Measurements from ENCODE around the gene TTYH2. TPM values are rescaled to one million over a fixed set of nuclear protein-coding genes. Genes with fewer than 3 reads are reported as not detected.

The TTYH2 gene
- total RNA-seq, 2 experiments from 2014 or later: 10.9 to 11.2 TPM

DNA sequence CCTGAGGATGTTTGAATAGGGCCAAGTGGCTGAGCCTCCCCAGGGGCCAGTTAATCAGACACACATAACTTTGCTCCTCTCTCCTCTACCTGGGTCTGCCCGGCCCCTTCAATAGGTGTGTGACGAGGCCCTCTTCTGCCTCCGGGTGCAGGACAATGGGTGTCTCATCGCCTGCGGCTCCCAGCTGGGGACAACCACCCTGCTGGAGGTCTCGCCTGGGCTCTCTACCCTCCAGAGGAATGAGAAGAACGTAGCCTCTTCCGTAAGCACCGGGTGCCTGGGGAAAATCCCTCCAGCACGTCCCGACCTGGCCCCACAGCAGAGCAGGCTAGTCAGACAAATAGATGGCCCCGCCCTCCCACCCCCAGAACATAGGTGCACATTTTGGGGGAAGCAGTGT, 96.5 kb downstream of the TTYH2 start:
- Mint-ChIP-seq H3K27me3 (peaks cover 9% of the 10 kb centered on the region), H3K9me3 (no peaks in the 10 kb centered on the region), H3K4me3 (no peak overlapping the region), H3K36me3 (no peaks in the 10 kb centered on the region), H3K27ac (no peak overlapping the region), H3K4me1 (peaks cover 12% of the 10 kb centered on the region)
- DNase-seq (no peak), ATAC-seq (ENCODE audit: low read depth) (no peak)
- POLR2A ChIA-PET: interaction anchor here (0.6 kb wide), 1 partner anchor 73 kb away, joined by 3 read pairs; no protein-coding TSS in a partner anchor

Other genes with a start within 250 kb of the TTYH2 start
- gene RPL38, start 9.9 kb upstream of the TTYH2 start, total RNA-seq: 1,000 to 10,000 TPM; 1,138 to 1,179 TPM
- gene DNAI2, start 60.7 kb downstream of the TTYH2 start, total RNA-seq: 1 to 10 TPM; 1.2 to 1.6 TPM
- gene KIF19, start 112.7 kb downstream of the TTYH2 start, total RNA-seq: under 1 TPM; 0.61 to 0.91 TPM
- not detected for gene BTBD17, start 148.3 kb downstream of the TTYH2 start, total RNA-seq
- not detected for gene GPR142, start 153.9 kb downstream of the TTYH2 start, total RNA-seq
- not detected for gene GPRC5C, start 218.5 kb downstream of the TTYH2 start, total RNA-seq

Data from activated naive CD8-positive, alpha-beta T cell treated with anti-CD3 and anti-CD28 coated beads, Interleukin-2, amount 10 ng/mL, durations not matched to agents 7 days and 5 days (primary cell).